Smooth muscle cell (in vitro differentiated cells): ENCODE results near the gene ZMIZ1. TPM values are rescaled to one million over a fixed set of nuclear protein-coding genes. Genes with fewer than 3 reads are reported as not detected.

ENCODE experiments used
- DNase-seq: peaks from one replicate; lab custom pipeline; 2025; ENCODE audit not compliant: unreplicated experiment; lab: John Stamatoyannopoulos, UW
- H2AFZ ChIP-seq: fragments of 200-600 bp; sonication (generic); 2 replicates; pipeline ENCODE4 v1.6.0; 2016; ENCODE audit warnings: antibody characterized with exemption, low read depth, mild to moderate bottlenecking
- H3F3A ChIP-seq: fragments of 200-600 bp; sonication (generic); 2 replicates; pipeline ENCODE4 v1.6.0; 2017; ENCODE audit warnings: antibody characterized with exemption, low read depth
- H3K27ac ChIP-seq: fragments of 200-600 bp; sonication (generic); 2 replicates; pipeline ENCODE4 v1.5.1; 2016; ENCODE audit warnings: low read depth, mild to moderate bottlenecking
- H3K27me3 ChIP-seq: fragments of 200-600 bp; sonication (generic); 2 replicates; pipeline ENCODE4 v1.6.1; 2016; ENCODE audit warnings: low read depth, mild to moderate bottlenecking
- H3K36me3 ChIP-seq: fragments of 200-600 bp; sonication (generic); 2 replicates; pipeline ENCODE4 v1.5.1; 2016; ENCODE audit warnings: low read depth
- H3K4me1 ChIP-seq: fragments of 200-600 bp; sonication (generic); 2 replicates; pipeline ENCODE4 v1.5.1; 2016; ENCODE audit warnings: low read depth
- H3K4me2 ChIP-seq: fragments of 200-600 bp; sonication (generic); 2 replicates; pipeline ENCODE4 v1.6.0; 2016; ENCODE audit warnings: mild to moderate bottlenecking
- H3K4me3 ChIP-seq: fragments of 200-600 bp; sonication (generic); 2 replicates; pipeline ENCODE4 v1.5.1; 2016; ENCODE audit warnings: mild to moderate bottlenecking
- H3K79me2 ChIP-seq: fragments of 200-600 bp; sonication (generic); 2 replicates; pipeline ENCODE4 v1.6.0; 2016; ENCODE audit warnings: low read depth, mild to moderate bottlenecking
- H3K9ac ChIP-seq: fragments of 200-600 bp; sonication (generic); 2 replicates; pipeline ENCODE4 v1.6.0; 2016; ENCODE audit warnings: low read depth
- H3K9me3 ChIP-seq: fragments of 200-600 bp; sonication (generic); replicated peaks from 2 replicates; pipeline ENCODE4 v1.5.1; 2016; ENCODE audit warnings: low read depth
- H4K20me1 ChIP-seq: fragments of 200-600 bp; sonication (generic); 2 replicates; pipeline ENCODE4 v1.6.0; 2016; ENCODE audit warnings: low read depth
- CTCF ChIP-seq: fragments of 200-600 bp; sonication (generic); IDR thresholded peaks from 2 replicates; pipeline ENCODE4 v1.5.1; 2017; ENCODE audit warnings: borderline replicate concordance, mild to moderate bottlenecking, antibody characterized with exemption; ENCODE audit not compliant: insufficient read depth, poor library complexity, severe bottlenecking
- WGBS: methylation state at CpG from one replicate; pipeline ENCODE4 v1.1.7; 2016; ENCODE audit warnings: low lambda C conversion rate; 5-methylcytosine and 5-hydroxymethylcytosine counted together
- polyA plus RNA-seq: library from polyadenylated mRNA; unstranded; fragments of >200 nt; fragmentation: Nextera tagmentation; extraction: Ambion mirVana; gene quantifications from 2 replicates; pipeline ENCODE4 v1.2.1, GENCODE V29; 2016
- total RNA-seq: library from RNA; depleted of rRNA; stranded (reverse); fragments of >200 nt; gene quantifications from 2 replicates; pipeline ENCODE4 v1.2.3, GENCODE V29; 2014

The ZMIZ1 gene
- total and polyA plus RNA-seq, 2 experiments from 2014 or later = 24.2 to 31.3 TPM

DNA sequence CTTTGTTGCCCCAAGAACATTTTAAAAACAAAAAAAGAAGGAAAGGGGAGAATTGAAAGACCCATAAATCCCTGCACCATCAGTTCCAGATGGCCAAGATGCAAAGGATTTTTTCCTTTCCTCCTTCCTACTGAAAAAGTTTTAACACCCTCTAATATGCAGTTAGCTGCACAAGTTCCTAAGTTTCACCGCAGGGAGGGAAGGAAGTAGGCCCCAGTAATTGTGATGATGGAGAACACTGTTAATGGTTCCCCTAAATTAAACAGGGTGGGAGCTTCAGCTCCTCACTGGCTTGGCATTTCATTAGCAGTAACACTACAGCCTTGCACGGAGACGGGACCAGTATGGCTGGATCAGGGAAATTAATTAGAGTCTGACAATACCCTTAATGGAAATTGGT lies 214.8 kb downstream of the ZMIZ1 start:
- no peak for DNase-seq
- Histone ChIP-seq H2AFZ (no peak overlapping the region), H3K4me3 (no peak overlapping the region), H3K27me3 (no peaks in the 10 kb centered on the region), H3K36me3 (no peaks in the 10 kb centered on the region), H3K79me2 (peaks cover 21% of the 10 kb centered on the region), H3K9me3 (no peaks in the 10 kb centered on the region), H3K27ac (no peak overlapping the region), H3K4me1 (peaks cover 2% of the 10 kb centered on the region), H3F3A (no peaks in the 10 kb centered on the region), H3K9ac (no peak overlapping the region), H4K20me1 (peaks cover 86% of the 10 kb centered on the region), H3K4me2 (no peak overlapping the region)
- no peak for TF ChIP-seq CTCF
- WGBS = 88% methylated on average over 3 of the region's 3 CpGs

DNA sequence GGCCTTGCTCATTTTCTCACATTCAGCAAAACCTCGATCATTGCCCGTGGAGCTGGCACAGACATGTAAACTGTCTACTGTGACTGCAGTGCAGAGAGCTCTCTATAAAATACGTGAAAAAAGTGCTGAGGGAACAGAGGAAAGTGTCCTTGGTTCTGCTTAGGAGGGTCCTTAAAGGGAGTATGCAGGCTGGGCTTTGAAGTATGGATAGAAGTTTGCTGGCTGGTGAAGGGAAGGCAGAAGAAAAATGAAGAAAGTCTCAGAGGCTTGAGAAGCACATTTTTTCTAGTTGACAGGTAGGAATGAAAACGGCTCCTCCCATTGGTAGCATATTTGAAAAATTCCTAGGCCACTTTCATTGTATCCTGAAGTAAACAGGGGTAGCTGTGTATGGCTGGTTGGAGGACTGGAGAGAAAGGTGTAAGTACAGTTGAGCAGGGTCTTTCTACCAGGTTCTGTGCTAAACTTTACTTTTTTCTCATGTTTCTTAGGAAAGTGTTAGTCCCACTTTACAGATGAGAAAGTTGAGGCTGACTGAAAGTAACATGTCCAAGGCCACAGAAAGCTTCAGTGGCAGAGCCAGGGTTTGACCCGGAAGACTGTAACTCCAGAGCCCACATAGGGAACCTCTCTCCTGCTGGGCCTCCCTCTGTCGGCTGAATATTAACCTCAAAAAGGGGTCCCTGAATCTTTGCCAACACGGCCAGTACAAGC lies 215.5 kb downstream of the ZMIZ1 start:
- Histone ChIP-seq H3F3A (no peaks in the 10 kb centered on the region), H3K4me1 (peaks cover 2% of the 10 kb centered on the region), H4K20me1 (peaks cover 93% of the 10 kb centered on the region), H3K4me2 (no peak overlapping the region), H2AFZ (no peak overlapping the region), H3K79me2 (peaks cover 21% of the 10 kb centered on the region), H3K27ac (no peak overlapping the region), H3K9ac (no peak overlapping the region), H3K36me3 (no peaks in the 10 kb centered on the region), H3K9me3 (no peaks in the 10 kb centered on the region), H3K4me3 (no peak overlapping the region), H3K27me3 (no peaks in the 10 kb centered on the region)
- DNase-seq = no peak
- 90% methylated on average over 7 of the region's 7 CpGs for WGBS
- no peak for TF ChIP-seq CTCF

DNA sequence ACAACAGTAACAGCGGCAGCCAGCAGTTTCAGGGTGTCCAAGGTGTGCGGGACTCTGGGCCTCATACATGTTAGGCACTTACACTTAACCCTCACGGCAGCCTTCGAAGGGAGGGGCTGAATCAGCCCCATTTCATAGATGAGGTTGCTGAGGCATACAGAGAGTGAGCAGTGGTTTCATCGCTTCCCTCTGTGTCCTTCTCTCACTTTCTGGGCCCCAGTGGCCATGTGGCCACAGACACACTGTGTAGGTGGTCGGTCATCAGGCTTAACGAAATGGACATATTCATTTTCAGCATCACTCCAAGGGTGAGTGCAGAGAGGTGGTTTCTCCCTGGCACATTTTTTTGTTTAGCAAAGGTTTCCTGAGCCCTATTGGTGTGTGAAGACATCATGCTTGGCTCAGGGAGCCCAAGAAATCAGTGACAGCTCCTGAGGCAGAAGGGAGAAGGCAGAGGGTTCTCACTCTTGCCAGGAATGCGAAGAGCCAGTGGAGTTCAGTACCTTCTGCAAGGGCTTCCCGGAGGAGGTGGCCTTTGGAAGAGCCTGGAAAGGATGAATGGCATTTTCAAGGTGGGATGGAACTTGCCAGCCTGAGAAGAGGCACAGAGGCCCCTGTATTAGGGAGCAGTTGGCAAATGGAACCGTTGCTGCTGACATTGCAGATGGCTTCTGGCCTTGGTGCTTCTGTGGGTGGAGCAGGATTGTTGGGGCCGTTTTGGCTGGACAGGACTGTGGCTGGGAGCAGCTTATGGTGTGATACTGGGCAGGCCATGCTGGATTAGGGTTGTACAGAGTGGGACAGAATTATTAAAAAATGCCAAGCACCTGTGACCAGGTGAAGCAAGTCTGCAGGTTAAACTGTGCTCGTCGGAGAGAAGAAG lies 216.8 kb downstream of the ZMIZ1 start:
- Histone ChIP-seq H3K27ac (peak overlapping the region; percentile 46), H2AFZ (no peak overlapping the region), H3K4me2 (no peak overlapping the region), H3K9ac (no peak overlapping the region), H3K4me1 (peaks cover 2% of the 10 kb centered on the region), H3K9me3 (no peaks in the 10 kb centered on the region), H4K20me1 (peaks cover 97% of the 10 kb centered on the region), H3K36me3 (no peaks in the 10 kb centered on the region), H3K79me2 (peaks cover 18% of the 10 kb centered on the region), H3F3A (no peaks in the 10 kb centered on the region), H3K4me3 (no peak overlapping the region), H3K27me3 (no peaks in the 10 kb centered on the region)
- WGBS = 92% methylated on average over 13 of the region's 13 CpGs
- DNase-seq = no peak
- no peak for TF ChIP-seq CTCF
